ENCODE results near the gene UBR2. TPM values are rescaled to one million over a fixed set of nuclear protein-coding genes. Genes with fewer than 3 reads are reported as not detected.

The UBR2 gene
- total and polyA plus RNA-seq, 2 donors (not counting 3 experiments of a cell fraction or from before 2014, with no cell fraction given), result 8.0 to 22.3 TPM

GRCh38 chr6:42637681-42638080 is 73.9 kb downstream of the UBR2 start:
- FAIRE-seq (no peak), DNase-seq (ENCODE audit: low read depth, low spot score) (no peak)
- Histone ChIP-seq H3K27me3 (ENCODE audit: control insufficient read depth in 2 of 2, insufficient read depth in 2 of 2, low read length in 2 of 2) (no peaks in the 10 kb centered on the region), H3K9ac (replicated peaks; ENCODE audit: extremely low read depth, insufficient read depth, low read length) (no peak overlapping the region), H3K4me1 (ENCODE audit: control insufficient read depth, extremely low read depth, insufficient read depth, low read length) (no peaks in the 10 kb centered on the region), H2AFZ (ENCODE audit: low read depth, low read length) (no peak overlapping the region), H3K4me3 (replicated peaks in 1 of 3; ENCODE audit: insufficient read depth in 1 of 3, low read depth in 1 of 3, low read length in 3 of 3) (no peak overlapping the region), H4K20me1 (replicated peaks; ENCODE audit: control insufficient read depth, extremely low read depth, insufficient read depth, low read length) (no peaks in the 10 kb centered on the region), H3K9me3 (replicated peaks; ENCODE audit: control insufficient read depth, insufficient read depth, low read length) (no peaks in the 10 kb centered on the region), H3K4me2 (ENCODE audit: insufficient read depth, low read length) (no peak overlapping the region), H3K36me3 (ENCODE audit: control insufficient read depth in 2 of 2, extremely low read depth in 1 of 2, insufficient read depth in 2 of 2, low read length in 2 of 2) (peaks cover 6% of the 10 kb centered on the region in 2 experiments), H3K27ac (ENCODE audit: insufficient read depth, low read depth, low read length) (no peak overlapping the region), H3K79me2 (ENCODE audit: control insufficient read depth, insufficient read depth, low read length) (no peaks in the 10 kb centered on the region), H3K9me1 (replicated peaks; ENCODE audit: control insufficient read depth, extremely low read depth, insufficient read depth, low read length) (no peaks in the 10 kb centered on the region)
- dilution Hi-C loops (cut with MboI; ENCODE audit: extremely low pct_ligation_motif_present, low sequenced_read_pairs), result no loop called here
- no peak for TF ChIP-seq CTCF (IDR thresholded peaks at IDR 0.05; ENCODE audit: extremely low read depth in 1 of 2, insufficient read depth in 1 of 2, low read depth in 1 of 2, low read length in 2 of 2)
- no peak for TF ChIP-seq FOS (IDR thresholded peaks at IDR 0.05; ENCODE audit: borderline replicate concordance, insufficient read depth, low read length)
- no peak for TF ChIP-seq EZH2 (IDR thresholded peaks at IDR 0.05; ENCODE audit: borderline replicate concordance, low read depth, low read length, severe bottlenecking)
- ChIA-PET CTCF (no interaction called here), POLR2A (no interaction called here)
- no TSS peak for BruUV-seq (replicated peaks)
- intact Hi-C loops (cut with micrococcal nuclease), result no loop called here

- H3K9ac ChIP-seq (replicated peaks; ENCODE audit: extremely low read depth, insufficient read depth, low read length), result peak overlapping the region; percentile 4
- no peaks in the 10 kb centered on the region for H3K79me2 ChIP-seq (ENCODE audit: control insufficient read depth, insufficient read depth, low read length)
- H2AFZ ChIP-seq (ENCODE audit: low read depth, low read length), result no peak overlapping the region
- H3K27me3 ChIP-seq (ENCODE audit: control insufficient read depth in 2 of 2, insufficient read depth in 2 of 2, low read length in 2 of 2), result no peaks in the 10 kb centered on the region
- no peak for FAIRE-seq
- peak; percentile 24 for DNase-seq (ENCODE audit: low read depth, low spot score)
- H3K9me1 ChIP-seq (replicated peaks; ENCODE audit: control insufficient read depth, extremely low read depth, insufficient read depth, low read length), result no peaks in the 10 kb centered on the region
- no peak overlapping the region for H3K4me3 ChIP-seq (replicated peaks in 1 of 3; ENCODE audit: insufficient read depth in 1 of 3, low read depth in 1 of 3, low read length in 3 of 3)
- no peaks in the 10 kb centered on the region for H3K9me3 ChIP-seq (replicated peaks; ENCODE audit: control insufficient read depth, insufficient read depth, low read length)
- BruUV-seq (replicated peaks), result no TSS peak
- H3K4me1 ChIP-seq (ENCODE audit: control insufficient read depth, extremely low read depth, insufficient read depth, low read length), result no peaks in the 10 kb centered on the region
- no peak for TF ChIP-seq POLR2A (IDR thresholded peaks at IDR 0.05; ENCODE audit: low read depth, low read length)
- peaks cover 5 to 7% of the 10 kb centered on the region in 2 experiments for H3K36me3 ChIP-seq (ENCODE audit: control insufficient read depth in 2 of 2, extremely low read depth in 1 of 2, insufficient read depth in 2 of 2, low read length in 2 of 2)
- ChIA-PET CTCF (no interaction called here), POLR2A (no interaction called here)
- H3K4me2 ChIP-seq (ENCODE audit: insufficient read depth, low read length), result no peak overlapping the region
- no peak overlapping the region for H3K27ac ChIP-seq (ENCODE audit: insufficient read depth, low read depth, low read length)
- dilution Hi-C loops (cut with MboI; ENCODE audit: extremely low pct_ligation_motif_present, low sequenced_read_pairs) (no loop called here), intact Hi-C loops (cut with micrococcal nuclease) (no loop called here)
- no peaks in the 10 kb centered on the region for H4K20me1 ChIP-seq (replicated peaks; ENCODE audit: control insufficient read depth, extremely low read depth, insufficient read depth, low read length)
Measured at GRCh38 chr6:42642794-42643193, 79.0 kb downstream of the UBR2 start.

All from endothelial cell of umbilical vein (primary cell).